Lower lobe of right lung (tissue), 2 donors: ENCODE results near the gene ASIP. TPM values are rescaled to one million over a fixed set of nuclear protein-coding genes. Genes with fewer than 3 reads are reported as not detected.

Experiments used
- ATAC-seq, 2 donors: fragments of 200-7000 bp; cut with Tn5 transposase; one replicate each; pipeline ENCODE4 v1.9.1; 2020 to 2022; ENCODE audit warnings: mild to moderate bottlenecking in 2 of 2, moderate library complexity in 2 of 2
- DNase-seq: peaks from one replicate; pipeline ENCODE4 v3.0.0-alpha.2; 2020
- H3K27ac ChIP-seq: fragments of 200-600 bp; one replicate; pipeline ENCODE4 v1.8.0; 2022
- H3K27me3 ChIP-seq: fragments of 200-600 bp; one replicate; pipeline ENCODE4 v1.8.0; 2022; ENCODE audit warnings: low read depth
- H3K36me3 ChIP-seq: fragments of 200-600 bp; one replicate; pipeline ENCODE4 v1.8.0; 2022; ENCODE audit warnings: mild to moderate bottlenecking
- H3K4me1 ChIP-seq: fragments of 200-600 bp; one replicate; pipeline ENCODE4 v1.8.0; 2022
- H3K4me3 ChIP-seq: fragments of 200-600 bp; one replicate; pipeline ENCODE4 v1.8.0; 2022; ENCODE audit warnings: mild to moderate bottlenecking
- H3K9me3 ChIP-seq: fragments of 200-600 bp; one replicate; pipeline ENCODE4 v1.8.0; 2022
- CTCF ChIP-seq: fragments of 200-600 bp; IDR thresholded peaks from one replicate; pipeline ENCODE4 v1.8.0; 2022; ENCODE audit warnings: antibody characterized with exemption, mild to moderate bottlenecking
- intact Hi-C: fragments of 100-400 bp; cut with DNase I; formaldehyde crosslinking; loops from one replicate; pipeline ENCODE4 v1.11.0; 2022
- total RNA-seq: library from RNA; stranded (reverse); fragmentation: NEBNext Ultra II Directional; extraction: Animal tissue kit (Norgen Biotek cat#: 25700); gene quantifications from one replicate; pipeline ENCODE4 v1.2.1, GENCODE V29; 2021
- donor health status: DM: no; HTN: yes; CAD: no; lungs with severe emphysema.

Gene ASIP
- total RNA-seq, 1 donor from 2014 or later, result not detected

GRCh38 chr20:34302312-34302722 is 61.1 kb downstream of the ASIP start:
- intact Hi-C loops, result no loop called here
- peak overlapping the region; percentile 96 for H3K4me3 ChIP-seq
- H3K4me1 ChIP-seq, result peaks cover 24% of the 10 kb centered on the region
- no peaks in the 10 kb centered on the region for H3K36me3 ChIP-seq
- H3K9me3 ChIP-seq, result no peaks in the 10 kb centered on the region
- ATAC-seq (no peak), DNase-seq (no peak)
- peak overlapping the region; percentile 93 for H3K27ac ChIP-seq
- peak; percentile 21 for TF ChIP-seq CTCF
- no peaks in the 10 kb centered on the region for H3K27me3 ChIP-seq

- DNase-seq (peak; percentile 99), ATAC-seq (peak; percentile 99)
- TF ChIP-seq CTCF, result no peak
- H3K27ac ChIP-seq, result peak within 1 kb of the TSS; percentile 93
- no peaks in the 10 kb centered on the region for H3K9me3 ChIP-seq
- H3K27me3 ChIP-seq, result no peaks in the 10 kb centered on the region
- no peaks in the 10 kb centered on the region for H3K36me3 ChIP-seq
- H3K4me1 ChIP-seq, result peaks cover 24% of the 10 kb centered on the region
- H3K4me3 ChIP-seq, result peak within 1 kb of the TSS; percentile 96
- intact Hi-C loops, result no loop called here
Observed at GRCh38 chr20:34302723-34303533, 61.7 kb downstream of the ASIP start, which contains the start of gene AHCY. TSS of gene AHCY (minus strand) at chr20:34303355. CDS start at chr20:34303270, 85 bp downstream.

GRCh38 chr20:34305333-34306230 is 64.4 kb downstream of the ASIP start:
- Histone ChIP-seq H3K27ac (no peak overlapping the region), H3K27me3 (no peaks in the 10 kb centered on the region), H3K36me3 (no peaks in the 10 kb centered on the region), H3K4me1 (peaks cover 19% of the 10 kb centered on the region), H3K9me3 (no peaks in the 10 kb centered on the region), H3K4me3 (no peak overlapping the region)
- DNase-seq (peak; percentile 66), ATAC-seq (no peak)
- intact Hi-C loops, result no loop called here
- no peak for TF ChIP-seq CTCF

GRCh38 chr20:34309691-34310090 is 68.5 kb downstream of the ASIP start:
- intact Hi-C loops, result loop anchor here (10.0 kb wide), 1 partner anchor 165 kb away; no protein-coding TSS in a partner anchor

More at GRCh38 chr20:34309691-34310090, 68.5 kb downstream of the ASIP start:
- H3K27me3 ChIP-seq, result peaks cover 20% of the 10 kb centered on the region
- H3K4me1 ChIP-seq, result peaks cover 21% of the 10 kb centered on the region
- TF ChIP-seq CTCF, result no peak
- no peak overlapping the region for H3K4me3 ChIP-seq
- ATAC-seq (no peak), DNase-seq (no peak)
- H3K27ac ChIP-seq, result no peak overlapping the region
- no peaks in the 10 kb centered on the region for H3K36me3 ChIP-seq
- H3K9me3 ChIP-seq, result no peaks in the 10 kb centered on the region
